ENCODE results near the gene CPLX1.

DNA sequence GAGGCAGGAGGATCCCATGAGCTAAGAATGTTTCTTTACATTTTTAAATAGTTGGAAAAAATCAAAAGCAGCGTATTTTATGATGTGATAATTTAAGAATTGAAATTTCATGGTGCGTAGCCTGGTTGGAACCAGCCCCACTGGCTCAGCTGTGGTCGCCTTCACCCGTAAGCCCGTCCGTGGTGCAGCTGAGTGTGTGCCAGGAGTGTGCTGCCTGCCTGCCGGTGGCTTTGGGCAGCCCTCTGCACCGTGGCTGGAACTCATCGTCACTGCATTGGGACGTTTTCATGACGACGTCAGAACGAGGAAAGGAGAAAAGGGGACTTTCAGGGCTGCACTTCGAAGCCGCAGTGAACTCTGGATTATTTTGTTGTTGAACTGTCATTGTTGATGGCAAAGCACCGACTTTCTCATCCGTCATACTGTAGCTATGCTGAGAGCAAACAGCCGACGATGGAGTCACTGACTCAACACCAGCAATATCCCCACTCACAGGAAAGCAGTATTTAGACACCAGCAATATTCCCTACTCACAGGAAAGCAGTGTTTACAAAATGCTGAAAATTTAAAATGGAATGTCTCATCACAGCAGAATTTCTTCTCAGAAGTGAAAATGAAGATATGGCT lies 85.2 kb downstream of the CPLX1 start:
- TF ChIP-seq FOXK2 (IDR thresholded peaks at IDR 0.05) (no peak), FOXM1 (IDR thresholded peaks at IDR 0.05; ENCODE audit: borderline replicate concordance) (no peak), NFRKB (IDR thresholded peaks at IDR 0.05) (no peak)

Measured in HEK293T (cell line).